GM12878 (cell line): ENCODE measurements around the gene MEX3D. TPM values are rescaled to one million over a fixed set of nuclear protein-coding genes. Genes with fewer than 3 reads are reported as not detected.

Source experiments
- ATAC-seq: fragments of 200-7000 bp; cut with Tn5 transposase; 3 replicates; pipeline ENCODE4 v1.9.1; 2020; ENCODE audit warnings: mild to moderate bottlenecking, moderate library complexity
- BruUV-seq: library from RNA; stranded (reverse); fragments of 400-500 nt; replicated peaks from 2 replicates; lab custom pipeline; 2021; lab: Mats Ljungman, UMichigan
- CTCF ChIA-PET: fragments of 300-600 bp; sonication (Branson Sonifier 250); formaldehyde crosslinking; extraction: SDS; loops from one replicate; lab custom pipeline; 2021; ENCODE audit warnings: inconsistent platforms; lab: Yijun Ruan, JAX
- POLR2A ChIA-PET: fragments of 350-600 bp; formaldehyde crosslinking; extraction: SDS; loops from one replicate; lab custom pipeline; 2021; ENCODE audit warnings: inconsistent platforms; lab: Charles Lee
- RAD21 ChIA-PET: fragments of 300-600 bp; sonication (Branson Sonifier 250); formaldehyde crosslinking; loops from one replicate; lab custom pipeline; 2023; ENCODE audit warnings: antibody characterized with exemption; ENCODE audit not compliant: unreplicated experiment; lab: Charles Lee
- SMC1A ChIA-PET: fragments of 300-600 bp; sonication (Branson Sonifier 250); formaldehyde crosslinking; loops from one replicate; lab custom pipeline; 2023; ENCODE audit not compliant: unreplicated experiment, uncharacterized antibody; lab: Charles Lee
- DNase-seq: peaks from one replicate; pipeline ENCODE4 v3.0.0-alpha.2; 2011; ENCODE audit warnings: low read depth, low spot score
- FAIRE-seq: peaks from 3 replicates; lab custom pipeline; 2011; peaks lifted over from hg19 to GRCh38; lab: Jason Lieb, UNC
- H2AFZ ChIP-seq: 2 replicates; pipeline ENCODE4 v1.6.0; 2011; ENCODE audit warnings: low read depth, low read length, control low read depth; ENCODE audit not compliant: control insufficient read depth
- H3K27ac ChIP-seq: 2 replicates; pipeline ENCODE4 v1.5.1; 2011; ENCODE audit warnings: control low read depth; ENCODE audit not compliant: control insufficient read depth, insufficient read depth
- H3K27me3 ChIP-seq, 2 experiments: replicated peaks in 1 of 2; 2 replicates each; pipeline versions ENCODE4 v1.6.0 to v1.6.1; 2011; ENCODE audit warnings: low read length in 1 of 2; ENCODE audit not compliant: control insufficient read depth in 2 of 2, insufficient read depth in 2 of 2
- H3K36me3 ChIP-seq, 2 experiments: 2 replicates each; pipeline ENCODE4 v1.5.1; 2011; ENCODE audit warnings: low read length in 1 of 2; ENCODE audit not compliant: control insufficient read depth in 2 of 2, insufficient read depth in 2 of 2
- H3K4me1 ChIP-seq: 2 replicates; pipeline ENCODE4 v1.6.1; 2011; ENCODE audit warnings: mild to moderate bottlenecking, low read length, moderate library complexity, mixed read lengths; ENCODE audit not compliant: control insufficient read depth, insufficient read depth
- H3K4me2 ChIP-seq: 2 replicates; pipeline ENCODE4 v1.6.0; 2011; ENCODE audit warnings: control low read depth; ENCODE audit not compliant: control insufficient read depth, insufficient read depth
- H3K4me3 ChIP-seq: fragments of 200-600 bp; sonication (generic); 2 replicates; pipeline ENCODE4 v1.5.1; 2016
- H3K79me2 ChIP-seq: 2 replicates; pipeline ENCODE4 v1.6.0; 2011; ENCODE audit warnings: low read length; ENCODE audit not compliant: control insufficient read depth, insufficient read depth
- H3K9ac ChIP-seq: 2 replicates; pipeline ENCODE4 v1.8.0; 2011; ENCODE audit warnings: low read length, control low read depth, mixed read lengths; ENCODE audit not compliant: control insufficient read depth, insufficient read depth
- H3K9me3 ChIP-seq: replicated peaks from 3 replicates; pipeline ENCODE4 v1.5.1; 2011; ENCODE audit warnings: mild to moderate bottlenecking, low read length; ENCODE audit not compliant: control insufficient read depth, insufficient read depth
- H4K20me1 ChIP-seq: 2 replicates; pipeline ENCODE4 v1.6.0; 2011; ENCODE audit not compliant: control insufficient read depth, insufficient read depth
- BCLAF1 ChIP-seq: fragments of 450-650 bp; IDR thresholded peaks from 2 replicates; pipeline ENCODE4 v1.6.1; 2017; ENCODE audit warnings: antibody characterized with exemption, mild to moderate bottlenecking, moderate library complexity
- CTCF ChIP-seq, 3 experiments: IDR thresholded peaks in 2 of 3; conservative IDR thresholded peaks in 1 of 3; 2 replicates each; pipeline ENCODE4 v1.5.1; 2011; ENCODE audit warnings: low read depth in 3 of 3, low read length in 3 of 3, mild to moderate bottlenecking in 3 of 3, control low read depth in 2 of 3, moderate library complexity in 2 of 3, inconsistent platforms in 1 of 3, mixed read lengths in 1 of 3; ENCODE audit not compliant: control insufficient read depth in 2 of 3, insufficient read depth in 1 of 3; ENCODE audit errors: extremely low read depth in 1 of 3
- ETV6 ChIP-seq, 2 experiments: fragments of 450-650 bp in 1 of 2; IDR thresholded peaks in 1 of 2; conservative IDR thresholded peaks in 1 of 2; 2 replicates each; pipeline ENCODE4 v1.6.1; 2014; ENCODE audit warnings: antibody characterized with exemption in 1 of 2, borderline replicate concordance in 1 of 2, low read depth in 1 of 2, mild to moderate bottlenecking in 1 of 2, moderate library complexity in 1 of 2
- KAT2A ChIP-seq: conservative IDR thresholded peaks from 2 replicates; pipeline ENCODE4 v1.6.1; 2011; ENCODE audit warnings: low read depth, low read length; ENCODE audit not compliant: control insufficient read depth
- PBX3 ChIP-seq: IDR thresholded peaks from 2 replicates; pipeline ENCODE4 v1.6.1; 2011; ENCODE audit warnings: mild to moderate bottlenecking, low read depth, low read length, moderate library complexity; ENCODE audit not compliant: insufficient replicate concordance
- POLR2AphosphoS5 ChIP-seq: IDR thresholded peaks from 2 replicates; pipeline ENCODE4 v1.6.1; 2011; ENCODE audit warnings: mild to moderate bottlenecking, low read length, inconsistent platforms
- SMARCA5 ChIP-seq: fragments of 450-650 bp; IDR thresholded peaks from 2 replicates; pipeline ENCODE4 v1.6.1; 2017; ENCODE audit warnings: mild to moderate bottlenecking
- TCF3 ChIP-seq: IDR thresholded peaks from 2 replicates; pipeline ENCODE4 v1.6.1; 2012; ENCODE audit warnings: low read depth, mild to moderate bottlenecking, low read length, borderline replicate concordance; ENCODE audit not compliant: insufficient read depth
- USF2 ChIP-seq: IDR thresholded peaks from 2 replicates; pipeline ENCODE4 v1.6.1; 2011; ENCODE audit warnings: low read depth, low read length, improper control_type of control experiment, borderline replicate concordance
- WGBS: methylation state at CpG from one replicate; pipeline ENCODE4 v1.1.6; 2016; ENCODE audit warnings: low lambda C conversion rate; ENCODE audit not compliant: insufficient replicate concordance, insufficient coverage; ENCODE audit errors: missing lambda C conversion rate; 5-methylcytosine and 5-hydroxymethylcytosine counted together
- in situ Hi-C: fragments of 300-500 bp; cut with MboI; formaldehyde crosslinking; loops from 9 replicates; pipeline ENCODE4 v1.14.3; 2018; ENCODE audit warnings: mixed read lengths
- intact Hi-C: fragments of 100-400 bp; cut with micrococcal nuclease; formaldehyde crosslinking; loops from one replicate; pipeline ENCODE4 v1.14.2; 2022; ENCODE audit not compliant: unreplicated experiment
- polyA plus RNA-seq, 11 experiments: library from polyadenylated mRNA; depleted of rRNA in 4 of 11; unstranded in 6 of 11; stranded (reverse) in 5 of 11; fragments of >200 nt; fragmentation: Nextera tagmentation in 4 of 11; fragmentation: Illumina TruSeq in 1 of 11; extraction: Ambion mirVana in 4 of 11; extraction: Trizol in 1 of 11; gene quantifications; 1 replicate in 1 of 11; 2 replicates in 10 of 11; pipeline versions ENCODE4 v1.2.1 to v1.2.3, GENCODE V29; 2011 to 2016; ENCODE audit warnings: inconsistent platforms in 2 of 11, missing spikeins in 2 of 11, low read depth in 1 of 11
- total RNA-seq, 4 experiments: library from RNA; depleted of rRNA in 3 of 4; stranded (reverse); fragments of >200 nt in 3 of 4; fragmentation: Illumina TruSeq in 1 of 4; extraction: Trizol in 1 of 4; gene quantifications; 2 replicates each; pipeline versions ENCODE4 v1.2.1 to v1.2.3, GENCODE V29; 2013 to 2021

The MEX3D gene
- total and polyA plus RNA-seq, 10 of the 15 experiments (the other 5 are each of a cell fraction or from before 2014, with no cell fraction given): 0.18 to 6.8 (median 0.81) TPM

GRCh38 chr19:1526979-1527649 lies 41.0 kb downstream of the MEX3D start:
- Histone ChIP-seq H3K79me2 (no peaks in the 10 kb centered on the region), H3K36me3 (no peaks in the 10 kb centered on the region), H3K27ac (no peak overlapping the region), H3K27me3 (peaks cover 0 to 2% of the 10 kb centered on the region in 2 experiments; a peak in 3 of 4 replicates), H3K4me3 (no peak overlapping the region), H4K20me1 (no peaks in the 10 kb centered on the region), H2AFZ (no peak overlapping the region), H3K9ac (no peak overlapping the region), H3K4me1 (no peaks in the 10 kb centered on the region), H3K9me3 (no peaks in the 10 kb centered on the region), H3K4me2 (no peak overlapping the region)
- RAD21 ChIA-PET: no interaction called here
- BruUV-seq: no TSS peak
- WGBS: 35% methylated on average over 17 of the region's 18 CpGs
- no peak for DNase-seq
- ATAC-seq: no peak
- CTCF ChIA-PET: no interaction called here
- TF ChIP-seq CTCF (IDR thresholded peaks at IDR 0.05 in 2 of 3, conservative IDR thresholded peaks at IDR 0.05 in 1 of 3; ENCODE audit: control insufficient read depth in 2 of 3, extremely low read depth in 1 of 3, insufficient read depth in 1 of 3, low read depth in 3 of 3, low read length in 3 of 3): no peak
- TF ChIP-seq SMARCA5: no peak
- no peak for TF ChIP-seq ETV6 (conservative IDR thresholded peaks at IDR 0.05 in 1 of 2, IDR thresholded peaks at IDR 0.05 in 1 of 2; ENCODE audit: borderline replicate concordance in 1 of 2, low read depth in 1 of 2)
- no peak for TF ChIP-seq BCLAF1
- TF ChIP-seq KAT2A: no peak
- TF ChIP-seq TCF3: no peak
- no peak for TF ChIP-seq USF2
- TF ChIP-seq POLR2AphosphoS5: no peak
- no peak for TF ChIP-seq PBX3
- intact Hi-C loops (no loop called here), in situ Hi-C loops (no loop called here)
- POLR2A ChIA-PET: no interaction called here
- SMC1A ChIA-PET: no interaction called here
- no peak for FAIRE-seq
